Measurements from ENCODE around the gene SCNN1G. TPM values are rescaled to one million over a fixed set of nuclear protein-coding genes. Genes with fewer than 3 reads are reported as not detected.

SCNN1G gene
- total and polyA plus RNA-seq, 9 of the 15 experiments (the other 6 are each of a cell fraction or from before 2014, with no cell fraction given), result not detected

DNA sequence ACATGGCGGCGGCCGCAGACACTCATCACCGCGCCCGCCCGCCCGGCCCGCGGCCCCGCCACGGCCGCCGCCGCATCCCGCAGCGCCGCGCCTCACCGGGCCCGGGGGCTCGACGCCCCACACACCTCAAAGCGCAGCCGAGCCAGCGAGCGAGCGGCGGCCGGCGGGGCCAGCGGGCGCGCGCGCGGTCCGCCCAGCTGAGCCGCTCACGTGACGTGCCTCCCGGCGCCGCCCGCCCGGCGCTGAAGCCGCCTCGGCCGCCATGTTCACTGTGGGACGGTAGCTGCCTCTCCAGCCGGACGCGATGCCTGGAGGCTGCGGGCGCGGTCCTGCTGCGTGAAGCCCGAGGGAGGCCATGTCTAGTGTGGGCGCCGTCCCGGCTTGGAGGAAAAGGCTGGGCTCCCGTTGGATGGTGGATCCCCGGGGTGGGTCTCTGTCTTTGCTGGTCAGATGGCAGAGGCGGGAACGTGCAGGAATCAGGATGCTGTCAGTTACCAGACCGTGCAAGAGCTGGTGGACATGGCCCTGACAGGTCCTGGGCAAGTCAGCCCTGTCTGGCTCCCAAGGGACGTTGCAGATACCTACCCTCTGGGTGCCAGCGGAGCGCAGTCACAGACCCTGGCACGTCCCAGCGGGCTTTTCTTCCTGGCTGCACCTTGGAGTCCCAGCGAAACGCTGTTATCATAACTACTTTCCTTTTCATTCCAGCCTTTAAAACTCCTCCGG lies 33.1 kb upstream of the SCNN1G start, which contains the start of gene USP31:
TSS of gene USP31 (minus strand) at position 186 of the 726 bp plus-strand sequence. CDS start at position 4, 182 bp downstream.
- peak within 1 kb of the TSS; percentile 97 for H2AFZ ChIP-seq (ENCODE audit: low read depth, low read length)
- POLR2A ChIA-PET, result interaction anchor here (1.4 kb wide), 1 partner anchor 15 kb away, joined by 5 read pairs; no protein-coding TSS in a partner anchor
- CTCF ChIA-PET (ENCODE audit: low intra/inter-chr PET ratio), result no interaction called here
- 4% methylated on average over 15 of the region's 75 CpGs for WGBS (ENCODE audit: insufficient coverage, low coverage, missing lambda C conversion rate)
- DNase-seq (ENCODE audit: extremely low read depth in 1 of 4, low spot score in 3 of 4), result peak; percentile 88 to 96 (median 89)
- no peaks in the 10 kb centered on the region; the same call in 1 of the 2 replicates for H4K20me1 ChIP-seq (replicated peaks; ENCODE audit: control insufficient read depth, insufficient read depth, low read length)
- peak; percentile 55 for FAIRE-seq
- no peaks in the 10 kb centered on the region for H3K36me3 ChIP-seq (ENCODE audit: control insufficient read depth, insufficient read depth, low read length)
- peaks cover 8 to 20% of the 10 kb centered on the region in 2 experiments; a peak in 4 of 5 replicates for H3K4me1 ChIP-seq (replicated peaks in 1 of 2; ENCODE audit: control insufficient read depth in 2 of 2, insufficient read depth in 2 of 2, low read length in 2 of 2)
- H3K9ac ChIP-seq (ENCODE audit: insufficient read depth in 1 of 2, low read depth in 2 of 2, low read length in 2 of 2), result peak within 1 kb of the TSS; percentile 40 to 95
- no peaks in the 10 kb centered on the region for H3K9me3 ChIP-seq (replicated peaks; ENCODE audit: control insufficient read depth, insufficient read depth, low read depth, low read length)
- H3K27ac ChIP-seq (ENCODE audit: extremely low read depth, low read depth, low read length), result peak within 1 kb of the TSS; percentile 60; the same call in 2 of the 3 replicates
- intact Hi-C loops (cut with micrococcal nuclease) (no loop called here), in situ Hi-C loops (cut with MboI) (no loop called here)
- H3K27me3 ChIP-seq (ENCODE audit: control insufficient read depth in 2 of 2, insufficient read depth in 2 of 2, low read length in 2 of 2), result peaks cover 0 to 6% of the 10 kb centered on the region in 2 experiments; a peak in 3 of 5 replicates
- ATAC-seq, result peak; percentile 100
- BruUV-seq (replicated peaks), result no TSS peak
- peak within 1 kb of the TSS; percentile 89 for H3K4me2 ChIP-seq (ENCODE audit: insufficient read depth, low read length)
- H3K9me1 ChIP-seq (ENCODE audit: control insufficient read depth, insufficient read depth, low read length), result no peaks in the 10 kb centered on the region
- peaks cover 16% of the 10 kb centered on the region for H3K79me2 ChIP-seq (ENCODE audit: control insufficient read depth, insufficient read depth, low read length)
- peak within 1 kb of the TSS; percentile 46 for H3K4me3 ChIP-seq
- no peak for TF ChIP-seq SIRT6 (IDR thresholded peaks at IDR 0.05; ENCODE audit: low read depth, low read length)
- TF ChIP-seq, protein P1, sequence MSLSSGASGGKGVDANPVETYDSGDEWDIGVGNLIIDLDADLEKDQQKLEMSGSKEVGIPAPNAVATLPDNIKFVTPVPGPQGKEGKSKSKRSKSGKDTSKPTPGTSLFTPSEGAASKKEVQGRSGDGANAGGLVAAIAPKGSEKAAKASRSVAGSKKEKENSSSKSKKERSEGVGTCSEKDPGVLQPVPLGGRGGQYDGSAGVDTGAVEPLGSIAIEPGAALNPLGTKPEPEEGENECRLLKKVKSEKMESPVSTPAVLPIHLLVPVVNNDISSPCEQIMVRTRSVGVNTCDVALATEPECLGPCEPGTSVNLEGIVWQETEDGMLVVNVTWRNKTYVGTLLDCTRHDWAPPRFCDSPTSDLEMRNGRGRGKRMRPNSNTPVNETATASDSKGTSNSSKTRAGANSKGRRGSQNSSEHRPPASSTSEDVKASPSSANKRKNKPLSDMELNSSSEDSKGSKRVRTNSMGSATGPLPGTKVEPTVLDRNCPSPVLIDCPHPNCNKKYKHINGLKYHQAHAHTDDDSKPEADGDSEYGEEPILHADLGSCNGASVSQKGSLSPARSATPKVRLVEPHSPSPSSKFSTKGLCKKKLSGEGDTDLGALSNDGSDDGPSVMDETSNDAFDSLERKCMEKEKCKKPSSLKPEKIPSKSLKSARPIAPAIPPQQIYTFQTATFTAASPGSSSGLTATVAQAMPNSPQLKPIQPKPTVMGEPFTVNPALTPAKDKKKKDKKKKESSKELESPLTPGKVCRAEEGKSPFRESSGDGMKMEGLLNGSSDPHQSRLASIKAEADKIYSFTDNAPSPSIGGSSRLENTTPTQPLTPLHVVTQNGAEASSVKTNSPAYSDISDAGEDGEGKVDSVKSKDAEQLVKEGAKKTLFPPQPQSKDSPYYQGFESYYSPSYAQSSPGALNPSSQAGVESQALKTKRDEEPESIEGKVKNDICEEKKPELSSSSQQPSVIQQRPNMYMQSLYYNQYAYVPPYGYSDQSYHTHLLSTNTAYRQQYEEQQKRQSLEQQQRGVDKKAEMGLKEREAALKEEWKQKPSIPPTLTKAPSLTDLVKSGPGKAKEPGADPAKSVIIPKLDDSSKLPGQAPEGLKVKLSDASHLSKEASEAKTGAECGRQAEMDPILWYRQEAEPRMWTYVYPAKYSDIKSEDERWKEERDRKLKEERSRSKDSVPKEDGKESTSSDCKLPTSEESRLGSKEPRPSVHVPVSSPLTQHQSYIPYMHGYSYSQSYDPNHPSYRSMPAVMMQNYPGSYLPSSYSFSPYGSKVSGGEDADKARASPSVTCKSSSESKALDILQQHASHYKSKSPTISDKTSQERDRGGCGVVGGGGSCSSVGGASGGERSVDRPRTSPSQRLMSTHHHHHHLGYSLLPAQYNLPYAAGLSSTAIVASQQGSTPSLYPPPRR (CRISPR knock-in tag; IDR thresholded peaks at IDR 0.05; ENCODE audit: borderline replicate concordance), result no peak
- no peak for TF ChIP-seq MAFF (IDR thresholded peaks at IDR 0.05; ENCODE audit: low read length)
- TF ChIP-seq, protein P2, sequence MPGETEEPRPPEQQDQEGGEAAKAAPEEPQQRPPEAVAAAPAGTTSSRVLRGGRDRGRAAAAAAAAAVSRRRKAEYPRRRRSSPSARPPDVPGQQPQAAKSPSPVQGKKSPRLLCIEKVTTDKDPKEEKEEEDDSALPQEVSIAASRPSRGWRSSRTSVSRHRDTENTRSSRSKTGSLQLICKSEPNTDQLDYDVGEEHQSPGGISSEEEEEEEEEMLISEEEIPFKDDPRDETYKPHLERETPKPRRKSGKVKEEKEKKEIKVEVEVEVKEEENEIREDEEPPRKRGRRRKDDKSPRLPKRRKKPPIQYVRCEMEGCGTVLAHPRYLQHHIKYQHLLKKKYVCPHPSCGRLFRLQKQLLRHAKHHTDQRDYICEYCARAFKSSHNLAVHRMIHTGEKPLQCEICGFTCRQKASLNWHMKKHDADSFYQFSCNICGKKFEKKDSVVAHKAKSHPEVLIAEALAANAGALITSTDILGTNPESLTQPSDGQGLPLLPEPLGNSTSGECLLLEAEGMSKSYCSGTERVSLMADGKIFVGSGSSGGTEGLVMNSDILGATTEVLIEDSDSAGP (CRISPR knock-in tag; IDR thresholded peaks at IDR 0.05), result no peak
- no peak for TF ChIP-seq ILK (tag; IDR thresholded peaks at IDR 0.05; ENCODE audit: borderline replicate concordance, low read depth)
